Thymus (tissue), 14 donors: ENCODE measurements around the gene BATF. TPM values are rescaled to one million over a fixed set of nuclear protein-coding genes. Genes with fewer than 3 reads are reported as not detected.
"Not testable (repeated sequence)": the region's sequence is repeated elsewhere in the genome, so short reads cannot be mapped to it uniquely, and the experiment has no call there.

Source experiments
- DNase-seq, 9 donors: peaks; one replicate each; pipeline ENCODE4 v3.0.0-alpha.2; 2013; ENCODE audit warnings: low spot score in 9 of 9, low read depth in 6 of 9, missing footprints in 1 of 9
- H3K27ac ChIP-seq, 2 donors: one replicate each; pipeline ENCODE4 v1.5.1; 2013; ENCODE audit warnings: control low read depth in 1 of 2, low read depth in 1 of 2, low read length in 1 of 2, mild to moderate bottlenecking in 1 of 2, moderate library complexity in 1 of 2
- H3K27me3 ChIP-seq, 2 donors: one replicate each; pipeline ENCODE4 v1.5.1; 2013; ENCODE audit warnings: low read length in 1 of 2; ENCODE audit not compliant: control insufficient read depth in 2 of 2, insufficient read depth in 1 of 2
- H3K36me3 ChIP-seq, 2 donors: one replicate each; pipeline ENCODE4 v1.5.1; 2013; ENCODE audit warnings: low read length in 1 of 2, mild to moderate bottlenecking in 1 of 2, moderate library complexity in 1 of 2; ENCODE audit not compliant: control insufficient read depth in 2 of 2, insufficient read depth in 2 of 2
- H3K4me1 ChIP-seq, 2 donors: one replicate each; pipeline ENCODE4 v1.5.1; 2013; ENCODE audit warnings: low read length in 2 of 2; ENCODE audit not compliant: control insufficient read depth in 2 of 2, insufficient read depth in 2 of 2
- H3K4me3 ChIP-seq, 2 donors: one replicate each; pipeline ENCODE4 v1.5.1; 2013; ENCODE audit warnings: low read length in 2 of 2, control low read depth in 1 of 2, mild to moderate bottlenecking in 1 of 2
- H3K9me3 ChIP-seq, 2 donors: one replicate each; pipeline ENCODE4 v1.5.1; 2013; ENCODE audit warnings: low read length in 1 of 2, mild to moderate bottlenecking in 1 of 2; ENCODE audit not compliant: control insufficient read depth in 2 of 2, insufficient read depth in 1 of 2
- WGBS: extraction: QIAGEN DNeasy Blood & Tissue Kit; methylation state at CpG from one replicate; pipeline ENCODE4 v1.1.7; 2013; 5-methylcytosine and 5-hydroxymethylcytosine counted together
- long read RNA-seq, 10 donors: transcript quantifications; one replicate each; lab custom pipeline, GENCODE V29; 2026
- polyA plus RNA-seq: library from polyadenylated mRNA; stranded (reverse); fragments of 200-250 nt; gene quantifications from one replicate; pipeline ENCODE4 v1.2.3, GENCODE V29; 2013
- total RNA-seq: library from RNA; stranded (reverse); fragments of 120-200 nt; gene quantifications from one replicate; pipeline ENCODE4 v1.2.4, GENCODE V29; 2013
- donor health status: healthy.

The BATF gene
- total RNA-seq = 12.9 TPM
- 27.4 TPM for polyA plus RNA-seq
- long read RNA-seq, donor 1 = 0 reads
- long read RNA-seq, donor 2 = 0 reads
- long read RNA-seq, donor 3, partial matches to known transcripts = 0 of 4 reads
- long read RNA-seq, donor 3, other reads (novel, unspliced or antisense) = 0 of 4 reads
- long read RNA-seq, donor 4, partial matches to known transcripts = 0 of 4 reads
- long read RNA-seq, donor 4, other reads (novel, unspliced or antisense) = 0 of 4 reads
- long read RNA-seq, donor 5, transcript BATF-201 (3 exons, 980 nt) = major isoform, 10 of 10 reads
- long read RNA-seq, donor 5, partial matches to known transcripts = 0 of 10 reads
- long read RNA-seq, donor 5, other reads (novel, unspliced or antisense) = 0 of 10 reads
- long read RNA-seq, donor 6, partial matches to known transcripts = 0 of 2 reads
- long read RNA-seq, donor 6, other reads (novel, unspliced or antisense) = 0 of 2 reads
- long read RNA-seq, donor 7, partial matches to known transcripts = 0 of 4 reads
- long read RNA-seq, donor 7, other reads (novel, unspliced or antisense) = 0 of 4 reads
- long read RNA-seq, donor 8, partial matches to known transcripts = 0 of 3 reads
- long read RNA-seq, donor 8, other reads (novel, unspliced or antisense) = 0 of 3 reads
- long read RNA-seq, donor 9, partial matches to known transcripts = 0 of 3 reads
- long read RNA-seq, donor 9, other reads (novel, unspliced or antisense) = 0 of 3 reads
- long read RNA-seq, donor 10, partial matches to known transcripts = 0 of 3 reads
- long read RNA-seq, donor 10, other reads (novel, unspliced or antisense) = 0 of 3 reads

GRCh38 chr14:75522224-75522982, at the start of gene BATF:
BATF (plus strand) TSS chr14:75522469; CDS start chr14:75522683, 214 bp downstream.
- peak within 1 kb of the TSS; percentile 52 to 53 for H3K4me3 ChIP-seq
- no peaks in the 10 kb centered on the region for H3K36me3 ChIP-seq
- peaks cover 0 to 2% of the 10 kb centered on the region in 2 donors for H3K27me3 ChIP-seq
- peak in 7 of 9 donors; percentile 51 to 90 (median 75) for DNase-seq
- 3% methylated on average over 13 of the region's 13 CpGs for WGBS
- peaks cover 0 to 3% of the 10 kb centered on the region in 2 donors for H3K9me3 ChIP-seq
- peaks cover 12 to 36% of the 10 kb centered on the region in 2 donors for H3K4me1 ChIP-seq
- H3K27ac ChIP-seq = peak within 1 kb of the TSS; percentile 53 to 86

DNA sequence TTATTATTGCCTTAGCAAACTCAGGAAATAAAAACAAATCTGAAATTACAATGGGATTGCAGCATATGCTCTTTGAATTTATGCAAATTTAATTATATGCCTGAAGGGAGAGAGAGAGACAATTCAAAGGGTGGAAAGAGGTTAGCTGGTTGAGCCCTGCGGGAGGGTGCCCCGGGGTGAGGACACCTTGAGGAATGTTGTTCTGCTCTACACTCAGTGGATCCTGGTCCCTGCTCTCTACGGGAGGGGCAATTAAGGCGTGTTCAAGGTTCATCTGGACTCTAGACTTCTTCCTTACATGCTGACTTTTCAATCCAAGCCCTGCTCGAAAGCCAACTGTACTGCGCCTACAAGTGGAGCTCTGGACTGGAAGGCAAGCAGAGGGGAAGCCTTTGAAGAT, 48.1 kb upstream of the BATF start:
- 95% methylated on average over 6 of the region's 6 CpGs for WGBS
- DNase-seq, H3K36me3 ChIP-seq, H3K4me3 ChIP-seq, H3K27me3 ChIP-seq, H3K9me3 ChIP-seq, H3K27ac ChIP-seq: not testable (repeated sequence)
- H3K4me1 ChIP-seq = peaks cover 0 to 21% of the 10 kb centered on the region in 2 donors

DNA sequence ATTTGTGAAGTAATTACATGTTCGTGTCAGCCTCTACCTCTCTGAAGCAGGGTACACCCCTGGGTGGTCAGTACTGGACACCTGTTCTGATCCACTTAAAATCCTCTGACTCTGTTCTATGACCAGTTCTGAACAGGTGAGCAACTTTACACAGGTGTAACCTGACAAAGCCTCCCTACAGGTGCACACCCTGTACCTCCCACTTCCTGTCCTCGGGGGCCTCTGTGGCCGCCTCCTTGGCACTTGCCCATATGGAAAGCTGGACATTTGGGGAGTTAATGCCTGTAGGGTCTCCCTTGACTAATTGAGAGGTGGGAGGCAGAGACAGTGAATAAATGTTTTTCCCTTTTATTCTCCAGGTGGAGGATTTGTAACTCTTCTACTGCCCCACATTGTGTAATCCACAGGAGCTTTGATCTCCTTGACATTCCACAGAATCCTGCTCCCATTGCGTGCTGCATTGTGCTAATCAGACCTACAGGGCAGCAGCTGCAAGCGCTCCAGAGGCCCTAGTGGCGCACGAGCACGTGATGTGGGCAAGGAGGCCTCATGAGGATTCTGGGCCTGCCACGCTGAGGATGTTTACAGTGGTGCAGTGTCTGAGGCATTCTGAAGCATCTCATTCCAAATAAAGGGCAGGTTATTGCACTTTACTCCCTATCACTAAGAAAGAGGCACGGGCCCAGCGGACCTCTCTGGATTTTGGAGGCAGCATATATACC, 45.8 kb upstream of the BATF start:
- Histone ChIP-seq H3K27me3 (no peaks in the 10 kb centered on the region), H3K4me3 (no peak overlapping the region), H3K4me1 (peaks cover 0 to 5% of the 10 kb centered on the region in 2 donors), H3K9me3 (no peaks in the 10 kb centered on the region), H3K27ac (no peak overlapping the region), H3K36me3 (peaks cover 0 to 6% of the 10 kb centered on the region in 2 donors)
- 92% methylated on average over 11 of the region's 11 CpGs for WGBS
- DNase-seq = no peak

DNA sequence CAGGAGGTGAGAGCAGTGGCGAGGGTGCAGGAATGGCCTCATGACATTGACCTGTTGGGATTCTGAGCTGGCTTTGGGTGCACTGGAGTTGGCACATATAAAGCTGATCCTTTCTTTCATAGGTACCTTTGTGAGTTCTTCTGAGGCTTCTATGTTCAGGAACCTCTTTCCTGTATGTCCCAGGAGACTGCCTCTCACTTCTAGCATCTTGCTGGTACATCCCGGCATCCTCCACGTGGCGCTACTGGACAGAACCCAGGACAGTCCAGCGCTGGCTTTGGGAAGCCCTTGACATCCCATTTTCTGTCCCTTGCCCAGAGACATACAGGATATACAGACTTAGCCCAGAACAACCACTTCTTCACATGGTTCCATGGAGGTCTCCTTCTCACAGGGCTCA, 44.4 kb upstream of the BATF start:
- H3K4me3 ChIP-seq = no peak overlapping the region
- DNase-seq = no peak
- H3K9me3 ChIP-seq = no peaks in the 10 kb centered on the region
- H3K4me1 ChIP-seq = peaks cover 0 to 4% of the 10 kb centered on the region in 2 donors
- WGBS = 98% methylated on average over 5 of the region's 5 CpGs
- no peak overlapping the region for H3K27ac ChIP-seq
- H3K27me3 ChIP-seq = no peaks in the 10 kb centered on the region
- no peaks in the 10 kb centered on the region for H3K36me3 ChIP-seq

DNA sequence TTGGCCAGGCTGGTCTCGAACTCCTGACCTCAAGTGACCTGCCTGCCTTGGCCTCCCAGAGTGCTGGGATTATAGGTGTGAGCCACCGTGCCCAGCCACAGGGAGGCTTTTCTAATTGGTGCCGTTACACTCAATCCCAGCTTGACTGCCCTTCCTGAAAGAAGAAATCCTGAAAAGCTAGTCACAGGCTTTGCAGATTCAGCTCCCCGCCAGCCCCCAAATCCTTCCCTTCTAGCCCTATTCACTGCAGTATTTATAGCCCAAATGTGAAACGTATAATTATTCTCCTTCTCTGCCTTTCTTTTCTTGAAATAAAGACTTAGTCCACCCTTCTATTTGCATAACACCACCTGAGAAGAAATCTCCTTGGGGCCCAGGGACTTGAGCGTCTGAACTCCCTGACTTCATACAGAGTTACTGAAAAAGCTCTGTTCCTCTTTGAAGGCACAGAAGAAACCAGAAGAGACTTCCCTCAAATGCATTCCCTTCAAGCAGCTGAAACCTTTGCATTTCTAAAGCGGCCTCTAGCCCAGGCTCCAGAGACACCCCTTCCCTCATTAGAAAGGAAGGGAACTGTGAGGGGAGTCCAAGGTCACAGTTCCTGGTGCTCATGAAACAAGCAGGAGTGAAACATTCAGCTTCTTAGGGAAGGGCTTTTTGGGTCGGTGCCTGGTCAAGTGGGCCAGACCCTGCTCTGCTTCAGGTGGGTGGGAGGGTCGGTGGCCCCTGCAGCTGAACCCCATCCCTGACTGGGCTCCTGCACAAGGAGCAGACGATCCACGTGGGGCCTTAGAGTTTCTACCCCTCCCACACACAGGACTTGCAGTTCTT, 42.3 kb upstream of the BATF start:
- Histone ChIP-seq H3K9me3 (no peaks in the 10 kb centered on the region), H3K36me3 (no peaks in the 10 kb centered on the region), H3K27ac (no peak overlapping the region), H3K27me3 (no peaks in the 10 kb centered on the region), H3K4me1 (peaks cover 0 to 4% of the 10 kb centered on the region in 2 donors), H3K4me3 (no peak overlapping the region)
- DNase-seq = peak in 1 of 9 donors; percentile 28
- WGBS = 91% methylated on average over 11 of the region's 11 CpGs

DNA sequence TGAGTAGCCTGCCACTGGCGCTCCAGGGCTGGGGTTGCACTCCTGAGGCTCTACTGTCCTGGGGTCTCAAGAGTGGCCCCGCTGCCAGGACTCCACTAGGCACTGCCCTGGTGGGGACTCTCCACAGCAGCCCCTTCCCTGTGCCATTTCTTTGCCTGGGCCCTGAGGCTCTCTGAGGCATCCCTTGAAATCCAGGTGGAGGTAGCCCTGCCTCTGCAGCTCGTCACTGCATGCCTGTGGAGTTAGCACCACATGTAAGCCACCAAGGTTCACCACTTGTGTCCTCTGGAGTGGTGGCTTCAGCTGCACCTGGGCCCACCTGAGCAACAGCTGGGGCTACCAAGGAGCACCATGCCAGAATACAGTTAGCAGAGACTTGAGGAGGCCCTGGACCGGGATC, 39.9 kb upstream of the BATF start:
- no peak overlapping the region for H3K27ac ChIP-seq
- H3K36me3 ChIP-seq = no peaks in the 10 kb centered on the region
- no peaks in the 10 kb centered on the region for H3K9me3 ChIP-seq
- no peak overlapping the region for H3K4me3 ChIP-seq
- H3K4me1 ChIP-seq = peaks cover 2 to 14% of the 10 kb centered on the region in 2 donors
- no peak for DNase-seq
- 95% methylated on average over 4 of the region's 4 CpGs for WGBS
- no peaks in the 10 kb centered on the region for H3K27me3 ChIP-seq

DNA sequence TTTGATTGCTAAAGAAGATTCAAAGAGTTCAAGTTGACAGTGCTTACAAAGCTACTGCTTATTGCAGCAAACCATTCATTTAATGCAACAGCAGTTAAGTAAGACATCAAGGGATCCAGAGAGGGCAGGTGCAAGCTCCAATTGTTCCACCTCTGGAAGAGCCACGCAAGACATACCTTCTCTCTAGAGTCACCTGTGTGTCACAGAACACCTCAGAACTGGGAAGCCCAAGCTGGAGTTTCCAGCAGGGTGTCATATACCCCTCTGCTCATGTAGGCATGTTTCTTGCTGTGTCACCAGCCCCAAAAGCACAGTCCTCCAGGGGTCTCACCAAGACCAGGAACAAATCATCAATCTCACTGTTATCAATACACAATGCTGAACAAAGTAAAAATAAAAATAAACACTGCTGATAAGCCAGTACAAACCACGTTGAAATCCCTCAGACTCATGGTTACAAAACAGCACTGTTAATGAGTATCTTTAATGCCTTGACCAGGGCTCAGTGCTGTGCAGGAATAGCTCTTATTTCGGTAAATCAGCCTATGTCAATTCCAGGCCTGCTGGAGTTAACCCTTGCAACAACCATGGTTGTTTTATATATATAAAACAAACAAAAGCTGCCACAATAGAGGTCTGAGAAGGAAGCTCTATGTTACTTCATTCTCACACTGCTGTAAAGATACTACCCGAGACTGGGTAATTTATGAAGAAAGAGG, 37.4 kb upstream of the BATF start:
- Histone ChIP-seq H3K36me3 (no peaks in the 10 kb centered on the region), H3K9me3 (no peaks in the 10 kb centered on the region), H3K27me3 (no peaks in the 10 kb centered on the region), H3K27ac (no peak overlapping the region), H3K4me1 (peaks cover 3 to 21% of the 10 kb centered on the region in 2 donors), H3K4me3 (no peak overlapping the region)
- DNase-seq = no peak
- WGBS = 94% methylated on average over 4 of the region's 4 CpGs
